Measurements from ENCODE around the gene PRIMA1. TPM values are rescaled to one million over a fixed set of nuclear protein-coding genes. Genes with fewer than 3 reads are reported as not detected.

PRIMA1 gene
- total RNA-seq, 1 experiment from 2014 or later: 2.3 TPM

- no peak overlapping the region for H2BK20ac ChIP-seq (ENCODE audit: low read depth, low read length, poor library complexity, severe bottlenecking)
- H3K4me1 ChIP-seq (ENCODE audit: insufficient read depth, low read length): no peaks in the 10 kb centered on the region
- H2AFZ ChIP-seq (ENCODE audit: low read length): no peak overlapping the region
- no peaks in the 10 kb centered on the region for H3K27me3 ChIP-seq (ENCODE audit: insufficient read depth, low read length)
- TF ChIP-seq, protein P1, sequence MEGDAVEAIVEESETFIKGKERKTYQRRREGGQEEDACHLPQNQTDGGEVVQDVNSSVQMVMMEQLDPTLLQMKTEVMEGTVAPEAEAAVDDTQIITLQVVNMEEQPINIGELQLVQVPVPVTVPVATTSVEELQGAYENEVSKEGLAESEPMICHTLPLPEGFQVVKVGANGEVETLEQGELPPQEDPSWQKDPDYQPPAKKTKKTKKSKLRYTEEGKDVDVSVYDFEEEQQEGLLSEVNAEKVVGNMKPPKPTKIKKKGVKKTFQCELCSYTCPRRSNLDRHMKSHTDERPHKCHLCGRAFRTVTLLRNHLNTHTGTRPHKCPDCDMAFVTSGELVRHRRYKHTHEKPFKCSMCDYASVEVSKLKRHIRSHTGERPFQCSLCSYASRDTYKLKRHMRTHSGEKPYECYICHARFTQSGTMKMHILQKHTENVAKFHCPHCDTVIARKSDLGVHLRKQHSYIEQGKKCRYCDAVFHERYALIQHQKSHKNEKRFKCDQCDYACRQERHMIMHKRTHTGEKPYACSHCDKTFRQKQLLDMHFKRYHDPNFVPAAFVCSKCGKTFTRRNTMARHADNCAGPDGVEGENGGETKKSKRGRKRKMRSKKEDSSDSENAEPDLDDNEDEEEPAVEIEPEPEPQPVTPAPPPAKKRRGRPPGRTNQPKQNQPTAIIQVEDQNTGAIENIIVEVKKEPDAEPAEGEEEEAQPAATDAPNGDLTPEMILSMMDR (conservative IDR thresholded peaks at IDR 0.05): no peak
- no peak overlapping the region for H3K9ac ChIP-seq (ENCODE audit: extremely low read depth, insufficient read length, low read length)
- no peaks in the 10 kb centered on the region; a peak in 1 of 7 replicates for H3K36me3 Mint-ChIP-seq (ENCODE audit: insufficient read depth in 1 of 3, low read depth in 3 of 3)
- no peak overlapping the region for H4K91ac ChIP-seq (ENCODE audit: insufficient read length, low read depth, low read length)
- no peak overlapping the region for H3K4me2 ChIP-seq (ENCODE audit: insufficient read depth, insufficient read length, low read length)
- H3K4me1 Mint-ChIP-seq: peaks cover 15 to 23% of the 10 kb centered on the region in 2 experiments
- H3K9me3 Mint-ChIP-seq: no peaks in the 10 kb centered on the region
- WGBS (ENCODE audit: extremely low coverage, insufficient read length, low lambda C conversion rate): no CpG with 5 or more reads among the region's 8 CpGs
- no peak overlapping the region for H4K5ac ChIP-seq (ENCODE audit: insufficient read length, low read depth, low read length)
- no peak overlapping the region for H2BK12ac ChIP-seq (ENCODE audit: insufficient read length, low read depth, low read length)
- no peak for DNase-seq
- H3K18ac ChIP-seq (ENCODE audit: insufficient read length, low read depth, low read length): no peak overlapping the region
- no peaks in the 10 kb centered on the region for H4K20me1 ChIP-seq (ENCODE audit: control insufficient read depth, insufficient read depth, insufficient read length)
- no peaks in the 10 kb centered on the region for H3K79me2 ChIP-seq (ENCODE audit: insufficient read depth, low read length)
- H3K27ac Mint-ChIP-seq: no peak overlapping the region
- H3K4me3 Mint-ChIP-seq: no peak overlapping the region
- H2BK15ac ChIP-seq (ENCODE audit: low read depth, low read length): no peak overlapping the region
- H3K14ac ChIP-seq (ENCODE audit: insufficient read depth, low read length): no peak overlapping the region; the same call in 1 of the 2 replicates
- H3K4ac ChIP-seq (ENCODE audit: low read depth, low read length): no peak overlapping the region
- H3K56ac ChIP-seq (ENCODE audit: insufficient read length, low read depth, low read length): no peak overlapping the region
- no peak overlapping the region for H4K8ac ChIP-seq (replicated peaks; ENCODE audit: insufficient read length, low read depth, low read length)
- no peak overlapping the region for H3K27ac ChIP-seq (ENCODE audit: insufficient read length, low read depth, low read length)
- no peak overlapping the region for H2BK5ac ChIP-seq (ENCODE audit: insufficient read length, low read length)
- no peak overlapping the region for H2AK5ac ChIP-seq (ENCODE audit: insufficient read length, low read length)
- H3K23ac ChIP-seq (ENCODE audit: insufficient read length, low read depth, low read length): no peak overlapping the region
- H3T11ph ChIP-seq (ENCODE audit: low read length): no peak overlapping the region
- no peak overlapping the region for H2BK120ac ChIP-seq (ENCODE audit: low read depth, low read length, poor library complexity, severe bottlenecking)
- H3K23me2 ChIP-seq (ENCODE audit: insufficient read length, low read depth, low read length, poor library complexity, severe bottlenecking): no peaks in the 10 kb centered on the region
- no peaks in the 10 kb centered on the region for H3K9me3 ChIP-seq (ENCODE audit: control insufficient read depth, low read depth, low read length)
- H3K27me3 Mint-ChIP-seq (ENCODE audit: low read depth): no peaks in the 10 kb centered on the region
- H3K79me1 ChIP-seq (ENCODE audit: insufficient read depth, low read depth, low read length, poor library complexity, severe bottlenecking): no peaks in the 10 kb centered on the region
Measured at GRCh38 chr14:93744876-93745275, 43.4 kb downstream of the PRIMA1 start.

Data from H9 (cell line).